Dedifferentiated amniotic fluid mesenchymal stem cell (primary cell): ENCODE results near the gene ABI3.
"Not testable (repeated sequence)": the region's sequence is repeated elsewhere in the genome, so short reads cannot be mapped to it uniquely, and the experiment has no call there.

Experiments
- DNase-seq: peaks from one replicate; pipeline ENCODE4 v3.0.0-alpha.2; 2016; ENCODE audit errors: extremely low spot score

Gene ABI3

GRCh38 chr17:49252148-49252695 lies 41.7 kb downstream of the ABI3 start:
- DNase-seq, result no peak

GRCh38 chr17:49254066-49254465 lies 43.6 kb downstream of the ABI3 start:
- DNase-seq, result no peak

GRCh38 chr17:49255125-49255524 lies 44.6 kb downstream of the ABI3 start:
- no peak for DNase-seq

DNA sequence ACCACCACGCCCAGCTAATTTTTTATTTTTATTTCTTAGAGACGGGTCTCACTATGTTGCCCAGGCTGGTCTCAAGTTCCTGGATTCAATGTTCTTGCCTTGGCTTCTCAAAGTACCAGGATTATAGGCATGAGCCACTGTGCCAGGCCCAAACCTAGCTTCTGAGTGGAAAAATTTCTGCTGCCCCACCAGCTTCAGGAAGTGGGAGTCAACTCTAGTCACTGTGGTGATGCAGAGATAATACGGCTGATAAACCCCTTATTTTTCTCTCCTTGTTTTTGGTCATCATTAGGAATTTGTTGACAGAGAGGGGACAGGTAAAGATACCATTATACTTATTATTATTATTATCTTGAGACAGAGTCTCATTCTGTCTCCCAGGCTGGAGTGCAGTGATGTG lies 47.9 kb downstream of the ABI3 start:
- DNase-seq, result no peak

DNA sequence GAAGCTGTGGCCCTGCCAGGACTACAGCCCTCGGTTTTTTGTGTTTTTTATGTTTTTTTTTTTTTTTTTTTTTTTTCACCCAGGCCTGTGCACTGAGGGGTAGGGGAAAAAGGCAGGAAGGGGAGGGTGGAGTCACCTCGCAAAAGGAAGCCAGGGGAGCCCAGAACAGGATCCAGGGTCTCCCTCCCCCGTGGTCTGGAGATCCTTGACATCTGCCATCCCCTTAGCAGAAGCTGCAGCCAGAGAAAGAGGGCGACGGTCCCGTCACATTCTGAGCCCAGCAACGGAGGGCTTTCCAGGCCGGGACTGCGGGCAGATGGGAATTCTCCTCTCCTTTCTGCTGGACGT lies 49.1 kb downstream of the ABI3 start:
- DNase-seq, result no peak

DNA sequence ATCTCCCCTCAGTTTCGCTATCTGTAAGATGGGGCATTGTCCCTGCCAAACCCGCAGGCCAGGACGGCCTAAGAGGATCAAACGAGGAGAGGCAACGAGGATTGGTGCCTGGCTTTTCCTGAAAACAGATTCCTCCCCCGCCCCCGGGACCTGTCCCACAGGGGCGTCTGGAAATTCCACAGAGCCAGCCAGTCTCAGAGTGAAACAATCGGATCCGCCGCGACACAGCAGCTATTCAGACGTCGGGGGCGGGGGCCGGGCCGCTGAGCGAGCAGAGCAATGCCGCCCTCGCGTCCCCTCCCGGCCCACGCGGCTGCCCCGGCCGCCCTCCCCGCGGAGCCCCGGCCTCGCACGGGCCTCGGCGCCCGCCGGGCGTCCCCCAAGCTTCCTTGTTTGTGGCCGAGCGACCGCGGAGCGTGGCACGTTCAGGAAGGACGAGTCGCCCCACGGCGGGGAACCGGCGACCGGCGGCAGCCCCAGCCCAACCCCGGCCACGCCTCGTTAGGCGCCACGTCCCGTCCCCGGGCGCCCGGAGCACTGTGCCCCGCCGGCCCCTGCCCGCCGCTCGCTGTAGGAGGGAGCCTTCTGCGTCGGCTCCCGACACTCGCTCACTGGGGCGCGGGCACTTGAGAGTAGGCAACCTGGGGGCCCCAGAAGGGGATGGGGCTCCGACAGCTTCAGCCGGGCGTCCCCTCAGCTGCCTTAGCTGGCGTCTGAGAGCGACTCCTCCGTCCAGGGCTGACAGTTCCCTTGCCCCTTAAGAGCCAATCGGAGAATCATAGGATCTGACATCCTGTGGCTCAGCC lies 49.7 kb downstream of the ABI3 start:
- DNase-seq, result peak; percentile 26

DNA sequence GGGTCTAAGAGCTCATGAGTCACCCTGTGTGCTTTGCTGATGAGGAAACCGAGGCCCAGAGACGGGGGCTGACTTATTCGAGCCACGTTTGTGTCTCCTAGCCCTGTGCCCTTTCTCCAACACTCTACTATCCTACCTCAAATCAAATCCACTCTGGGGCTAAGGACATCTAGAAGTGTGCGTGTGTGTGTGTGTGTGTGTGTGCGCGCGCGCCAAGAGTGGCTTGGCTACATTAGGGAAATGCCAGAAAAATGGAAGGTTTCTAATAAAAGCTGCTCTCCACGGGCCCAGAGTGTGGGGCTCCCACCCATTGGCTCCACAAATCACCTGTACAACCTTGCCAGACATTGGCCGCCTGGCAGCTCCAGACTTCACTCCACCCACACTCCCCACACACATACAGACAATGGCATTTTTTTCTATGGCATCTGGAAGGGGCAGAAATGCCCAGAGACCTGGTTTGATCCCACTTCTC lies 50.3 kb downstream of the ABI3 start:
- DNase-seq, result peak; percentile 72

GRCh38 chr17:49261540-49261939 lies 51.0 kb downstream of the ABI3 start:
- not testable (repeated sequence) for DNase-seq

DNA sequence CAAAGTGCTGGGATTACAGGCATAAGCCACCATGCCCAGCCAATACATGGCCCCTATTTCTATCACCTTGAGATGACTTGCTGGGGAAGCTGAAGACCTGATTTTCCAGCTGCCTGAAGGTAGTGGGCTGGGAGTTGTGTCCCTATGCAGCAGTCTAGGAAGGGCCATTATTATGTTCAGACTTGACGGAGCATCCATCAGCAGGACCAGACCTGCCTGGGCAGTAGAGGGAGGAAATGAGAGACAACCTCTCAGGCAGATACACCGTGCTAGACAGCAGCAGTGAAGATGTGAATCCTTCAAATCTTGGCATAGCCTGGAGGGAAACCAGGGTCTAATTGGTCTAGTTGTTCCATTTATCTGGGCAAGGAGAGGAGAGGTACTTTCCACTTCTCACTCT lies 55.7 kb downstream of the ABI3 start:
- no peak for DNase-seq

DNA sequence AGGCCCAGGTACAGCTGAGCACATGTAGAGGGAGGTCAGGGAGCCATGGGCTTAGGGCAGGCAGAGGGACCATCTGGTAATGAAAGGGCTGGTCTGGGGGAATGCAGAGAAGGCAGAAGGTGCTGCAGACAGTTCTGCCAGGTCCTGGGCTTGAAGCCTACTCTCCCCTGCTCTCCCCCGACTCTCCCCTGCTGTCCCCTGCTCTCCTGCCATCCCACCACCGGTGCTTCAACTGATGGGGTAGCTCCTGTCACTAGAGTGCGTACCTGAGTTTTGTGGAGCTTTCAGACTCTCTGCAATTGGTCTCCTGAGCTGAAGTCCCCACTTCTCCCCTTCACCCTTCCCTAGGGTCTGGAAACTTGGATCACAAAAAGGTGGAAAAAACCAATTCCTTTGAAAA lies 57.4 kb downstream of the ABI3 start:
- DNase-seq, result no peak

DNA sequence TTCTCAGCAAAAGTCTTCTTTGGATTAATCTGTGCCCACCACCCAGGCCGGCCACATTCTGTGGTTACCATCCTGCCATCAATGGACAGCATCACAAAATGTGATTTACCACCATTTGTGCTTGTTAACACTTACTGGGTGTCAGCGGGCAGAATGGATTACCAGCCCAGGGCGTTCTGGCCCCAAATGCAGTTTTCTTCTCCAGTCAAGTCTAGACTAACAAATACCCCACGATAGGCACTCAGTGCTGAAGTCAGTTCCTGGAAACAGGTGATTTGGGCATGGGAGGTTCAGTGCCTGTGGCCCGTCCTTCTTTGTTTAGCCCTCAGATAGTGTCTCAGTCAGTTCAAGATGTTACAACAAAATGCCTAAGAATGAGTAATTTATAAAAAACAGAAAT lies 58.8 kb downstream of the ABI3 start:
- DNase-seq, result no peak
